HG02759 (cell line): ENCODE measurements around the gene CLDN16.

Experiments
- ATAC-seq: cut with Tn5 transposase; IDR thresholded peaks from one replicate; pipeline ENCODE4 v1.9.1; 2021; ENCODE audit warnings: mild to moderate bottlenecking, moderate library complexity; ENCODE audit not compliant: unreplicated experiment

Gene CLDN16, protein sequence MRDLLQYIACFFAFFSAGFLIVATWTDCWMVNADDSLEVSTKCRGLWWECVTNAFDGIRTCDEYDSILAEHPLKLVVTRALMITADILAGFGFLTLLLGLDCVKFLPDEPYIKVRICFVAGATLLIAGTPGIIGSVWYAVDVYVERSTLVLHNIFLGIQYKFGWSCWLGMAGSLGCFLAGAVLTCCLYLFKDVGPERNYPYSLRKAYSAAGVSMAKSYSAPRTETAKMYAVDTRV

DNA sequence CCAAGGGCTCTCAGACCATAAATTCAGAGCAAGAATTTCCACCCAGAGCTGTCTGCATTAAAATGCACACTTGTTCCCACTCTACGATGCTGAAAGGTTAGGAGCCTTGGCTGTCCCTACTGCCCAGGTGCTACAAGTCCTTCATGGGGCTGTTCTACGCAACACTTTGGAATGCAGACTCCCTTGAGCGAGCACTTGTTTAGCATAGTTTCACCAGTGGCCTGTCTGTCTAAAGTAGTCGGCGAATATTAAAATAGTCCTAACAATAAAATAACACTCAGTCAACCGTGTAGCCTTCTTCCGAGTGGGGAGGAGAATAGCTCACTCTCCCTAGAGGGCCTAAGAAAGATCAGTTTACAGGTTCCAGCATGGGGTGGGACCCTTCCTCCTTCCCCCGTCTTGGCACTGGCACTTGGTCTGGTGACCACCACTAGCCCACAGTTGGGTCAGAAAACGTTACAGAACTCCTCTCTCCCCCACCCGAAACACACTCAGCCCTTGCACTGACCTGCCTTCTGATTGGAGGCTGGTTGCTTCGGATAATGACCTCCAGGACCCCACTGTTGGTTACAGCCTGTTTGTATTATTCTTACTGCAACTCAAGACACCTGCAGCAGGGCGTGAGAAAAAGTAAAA lies at the start of gene CLDN16:
Gene CLDN16 (plus strand): TSS at position 586 of the 636 bp plus-strand sequence. CDS start 167 bp downstream, outside the sequence.
- no peak for ATAC-seq

DNA sequence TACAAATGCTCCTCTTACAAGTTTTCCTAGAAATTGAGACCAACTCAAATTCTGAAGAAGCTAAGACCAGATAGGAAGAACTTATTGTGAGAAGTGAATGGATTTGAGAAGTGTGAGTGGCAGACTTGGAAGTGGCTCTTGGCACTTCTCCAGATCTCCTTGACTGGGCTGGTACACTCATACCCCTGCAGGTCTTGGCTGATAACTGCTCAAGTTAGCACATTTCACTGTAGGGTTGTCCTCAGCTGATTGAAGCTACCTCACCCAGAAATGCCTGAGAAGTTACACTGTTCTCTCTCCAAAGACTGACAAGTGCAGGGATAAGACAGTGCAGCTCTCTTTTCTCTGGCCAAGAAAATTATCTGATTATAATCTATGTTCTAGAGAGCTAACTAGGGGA lies 49.2 kb upstream of the CLDN16 start:
- ATAC-seq, result no peak

DNA sequence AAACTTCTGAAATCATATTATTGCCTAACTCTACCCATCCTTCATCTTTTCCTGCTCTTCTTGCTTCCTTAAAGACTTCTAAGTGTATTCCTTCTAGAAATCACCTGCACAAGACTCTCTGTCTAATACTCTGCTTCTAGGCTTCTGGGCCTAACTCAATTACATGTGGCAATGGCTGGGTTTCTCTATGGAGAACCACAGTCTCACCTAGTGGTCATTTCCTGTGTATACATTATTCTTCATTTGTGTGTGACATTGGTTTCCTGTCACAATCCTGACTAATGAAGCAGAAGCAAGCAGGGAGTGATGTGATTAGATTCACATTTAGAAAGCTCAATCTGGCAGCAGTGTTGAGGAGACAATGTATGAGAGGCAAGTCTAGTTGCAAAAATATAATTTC lies 48.8 kb upstream of the CLDN16 start:
- ATAC-seq, result no peak

DNA sequence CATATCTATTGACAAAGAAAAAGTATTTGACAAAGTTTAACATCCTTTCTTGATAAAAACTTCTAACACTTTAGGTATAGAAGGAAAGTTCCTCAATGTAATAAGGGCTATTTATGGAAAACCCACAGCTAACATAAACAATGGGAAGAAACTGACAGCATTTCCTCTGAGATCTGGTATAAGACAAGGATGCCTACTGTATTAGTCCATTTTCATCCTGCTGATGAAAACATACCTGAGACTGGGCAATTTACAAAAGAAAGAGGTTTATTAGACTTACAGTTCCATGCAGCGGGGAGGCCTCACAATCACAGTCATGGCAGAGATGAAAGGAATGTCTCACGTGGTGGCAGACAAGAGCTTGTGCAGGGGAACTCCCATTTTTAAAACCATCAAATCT lies 47.9 kb upstream of the CLDN16 start:
- no peak for ATAC-seq

DNA sequence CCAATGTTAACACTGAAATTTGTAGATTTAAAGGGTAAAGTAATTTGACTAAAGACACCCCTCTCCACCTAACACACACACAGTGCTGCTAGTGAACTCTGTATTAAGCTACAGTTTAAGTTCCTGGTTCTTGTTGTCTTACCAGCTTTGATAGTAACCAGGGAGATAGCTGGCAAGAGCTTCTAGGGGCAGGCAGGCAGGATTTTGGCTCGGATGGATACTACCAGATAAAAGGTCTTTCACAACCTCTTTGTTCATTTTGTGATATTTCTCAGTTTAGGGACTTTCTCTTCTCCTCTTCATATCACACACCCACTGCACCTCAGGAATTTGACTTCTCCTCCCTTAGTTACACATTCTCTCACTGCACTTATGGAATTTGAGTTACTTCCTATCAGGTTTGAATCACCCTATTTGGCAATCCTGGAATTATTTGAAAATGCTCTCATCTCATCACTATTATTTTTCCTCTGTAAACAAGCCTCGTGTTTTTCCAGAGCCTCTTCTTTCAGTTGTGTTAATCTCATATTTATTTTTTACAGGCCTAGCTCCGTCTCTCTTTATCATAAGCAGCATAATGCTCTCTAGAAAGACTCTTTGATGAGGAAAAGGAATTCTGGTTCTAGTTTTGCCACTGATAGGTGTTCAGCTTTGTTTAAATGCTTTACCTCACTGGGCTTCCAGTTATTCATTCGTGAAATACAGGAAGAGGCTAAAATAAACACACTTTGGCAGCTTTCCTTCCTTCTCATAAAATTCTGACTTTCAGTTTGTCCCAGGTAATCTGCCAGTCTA lies 42.7 kb upstream of the CLDN16 start:
- no peak for ATAC-seq

DNA sequence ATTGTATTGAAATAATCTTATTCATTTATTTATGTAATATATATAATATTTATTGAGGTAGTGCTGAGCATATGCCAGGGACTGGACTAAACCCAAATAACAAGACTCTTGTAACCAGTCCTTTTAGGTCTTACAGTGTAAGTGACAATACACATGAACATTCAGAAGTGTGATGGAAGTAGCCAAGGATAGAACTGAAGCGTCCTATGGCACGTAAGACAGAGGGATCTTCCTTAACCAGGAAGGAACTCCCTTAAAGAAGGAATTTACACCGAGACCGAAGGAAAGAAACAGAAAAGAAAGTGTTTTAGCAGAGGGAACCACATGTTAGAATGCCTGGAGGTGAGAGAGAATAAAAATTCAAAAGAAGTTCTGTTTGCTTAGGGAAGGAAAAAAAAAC lies 42.1 kb upstream of the CLDN16 start:
- no peak for ATAC-seq

DNA sequence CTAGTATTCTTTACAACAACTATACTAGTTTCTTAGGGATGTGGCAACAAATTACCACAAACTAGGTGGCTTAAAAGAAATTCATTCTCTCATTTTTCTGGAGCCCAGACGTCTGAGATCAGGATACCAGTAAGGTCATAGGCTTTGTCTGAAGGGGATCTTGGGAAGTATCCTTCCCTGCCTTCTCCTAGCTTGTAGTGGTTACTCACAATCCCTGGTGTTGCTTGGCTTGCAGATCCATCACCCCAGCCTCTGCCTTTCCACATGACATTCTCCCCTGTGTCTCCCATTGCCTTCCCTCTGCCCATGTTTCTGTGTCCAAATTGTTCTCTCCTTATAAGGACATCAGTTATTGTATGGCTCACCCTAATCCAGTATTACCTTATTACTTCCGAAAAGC lies 41.4 kb upstream of the CLDN16 start:
- no peak for ATAC-seq

DNA sequence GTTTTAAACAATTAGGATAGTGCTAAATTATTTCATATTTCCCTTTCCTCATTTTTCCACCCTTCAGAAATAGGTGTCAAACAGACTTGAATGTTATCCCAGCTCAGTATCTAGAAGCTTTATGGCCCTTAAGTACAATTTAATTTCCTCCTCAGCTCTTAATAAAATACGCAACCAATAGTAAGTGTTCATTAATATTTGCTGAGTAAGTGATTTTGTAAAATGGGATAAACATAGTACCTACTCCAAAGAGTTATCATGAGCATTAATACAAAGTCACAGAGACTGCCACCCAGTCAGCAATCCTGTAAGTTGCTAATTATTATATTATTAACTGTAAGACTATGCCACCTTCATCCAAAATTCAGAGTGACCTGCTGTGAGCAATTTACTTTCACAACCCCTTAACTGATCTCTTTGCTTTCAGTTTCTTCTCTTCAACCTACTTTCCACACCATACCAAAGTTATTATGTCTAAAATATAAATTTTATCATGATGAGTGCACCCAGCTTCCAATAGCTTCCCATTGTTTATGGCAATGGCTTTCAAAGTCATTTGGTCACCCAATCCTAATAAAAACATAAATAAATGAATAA lies 35.0 kb upstream of the CLDN16 start:
- no peak for ATAC-seq

DNA sequence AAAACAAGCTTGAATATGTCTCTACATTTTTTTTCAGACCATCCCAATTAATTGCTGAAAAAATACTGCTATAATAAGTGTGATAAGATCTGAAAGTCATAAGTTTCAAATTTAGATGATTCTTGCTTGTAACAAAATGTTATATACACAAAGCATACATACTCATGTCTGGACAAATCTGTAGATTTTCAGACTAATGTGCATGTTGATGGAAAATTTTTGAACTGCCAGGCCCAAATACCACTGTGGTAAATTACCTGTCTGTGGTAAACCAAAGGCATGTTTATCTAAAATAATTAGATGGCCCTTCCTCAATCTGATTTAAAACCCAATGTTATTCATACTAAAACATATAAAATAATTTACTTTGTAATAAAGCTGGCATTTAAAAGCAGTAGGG lies 31.7 kb upstream of the CLDN16 start:
- no peak for ATAC-seq

DNA sequence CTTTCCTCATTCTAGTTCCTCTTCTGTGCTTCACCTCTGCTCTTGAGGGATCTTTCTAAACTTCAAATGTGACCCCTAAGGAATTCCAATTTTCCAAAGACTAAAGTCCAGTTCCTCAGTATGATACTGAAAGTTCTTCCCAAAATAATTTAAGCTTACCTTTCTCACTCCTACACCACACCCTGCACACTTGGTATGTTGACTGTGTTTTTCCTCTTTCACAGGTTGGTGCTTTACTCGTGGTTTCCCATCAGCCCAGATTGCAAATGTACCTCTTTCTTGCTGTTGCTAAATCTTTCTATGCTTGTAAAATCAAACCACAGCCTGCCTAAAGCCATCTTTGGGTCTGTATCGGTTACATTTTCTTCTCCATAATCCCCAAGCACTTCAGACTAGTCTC lies 30.5 kb upstream of the CLDN16 start:
- ATAC-seq, result no peak

DNA sequence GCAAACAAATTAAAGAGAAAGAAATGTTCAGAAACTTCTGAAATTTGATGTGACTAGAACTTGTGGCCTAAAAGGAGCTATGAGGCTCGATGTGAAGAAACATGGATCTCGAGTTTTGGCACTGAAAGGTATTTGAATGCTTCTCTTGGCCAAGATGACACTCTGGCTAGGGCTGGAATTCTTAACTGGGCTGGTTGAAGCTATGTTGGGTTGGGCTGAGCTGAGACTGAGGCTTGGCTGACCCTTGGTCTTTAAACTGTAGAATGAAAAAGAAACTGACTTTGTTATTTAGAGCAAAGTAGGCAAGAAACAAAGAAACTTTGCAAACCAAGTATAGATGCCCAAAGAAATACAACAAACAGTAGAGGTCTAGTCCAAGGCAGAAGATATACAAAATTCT lies 28.1 kb upstream of the CLDN16 start:
- no peak for ATAC-seq

DNA sequence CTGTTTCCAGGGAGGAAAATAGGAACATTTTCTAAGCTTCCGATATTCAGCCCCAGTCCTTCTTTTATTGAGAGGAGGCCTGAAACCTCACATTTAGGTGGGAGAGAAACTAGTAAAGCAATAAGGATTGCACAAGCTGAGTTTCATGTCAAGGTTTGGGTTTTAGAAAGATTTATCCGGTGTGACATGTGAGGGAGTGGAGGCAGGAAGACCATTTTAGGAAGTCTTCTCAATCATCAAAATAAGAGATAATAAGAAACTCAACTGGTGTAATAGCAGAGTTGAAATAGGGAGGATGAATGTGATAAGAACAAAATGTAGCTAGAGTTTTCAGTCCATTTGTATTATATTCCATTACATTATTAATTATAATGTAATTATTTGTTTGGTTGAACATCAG lies 27.7 kb upstream of the CLDN16 start:
- ATAC-seq, result no peak

DNA sequence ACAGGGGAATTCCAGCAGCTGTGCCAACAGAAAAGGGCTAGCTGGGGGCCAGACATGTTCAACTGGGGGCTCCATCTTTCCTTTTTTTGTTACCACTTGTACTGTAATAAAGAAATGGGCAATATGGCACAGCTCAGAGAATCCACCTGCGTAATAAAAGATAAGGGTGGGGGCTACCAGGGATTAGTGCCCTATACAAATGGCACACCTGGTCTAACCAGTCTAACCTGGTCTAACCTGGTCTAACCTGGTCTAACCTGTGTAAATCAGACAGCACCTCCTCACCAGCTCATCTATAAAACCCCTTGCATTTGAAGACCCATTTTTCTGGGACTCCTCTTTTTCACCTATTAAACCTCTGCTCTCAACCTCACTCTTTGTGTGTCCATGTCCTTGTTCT lies 26.2 kb upstream of the CLDN16 start:
- ATAC-seq, result no peak

DNA sequence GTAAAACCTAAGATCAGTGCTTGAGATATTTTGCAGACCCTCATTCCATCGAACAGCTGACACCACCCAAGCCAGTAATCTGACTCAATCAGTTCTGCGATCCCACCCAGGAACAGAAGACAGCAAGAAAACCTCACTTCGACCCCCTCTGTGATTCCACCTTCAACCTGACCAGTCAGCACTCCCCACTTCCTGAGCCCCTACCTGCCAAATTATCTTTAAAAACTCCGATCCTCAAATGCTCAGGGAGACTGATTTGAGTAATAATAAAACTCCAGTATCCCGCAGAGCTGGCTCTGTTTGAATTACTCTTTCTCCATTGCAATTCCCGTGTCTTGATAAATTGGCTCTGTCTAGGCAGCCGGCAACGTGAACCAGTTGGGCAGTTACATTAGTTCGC lies 25.7 kb upstream of the CLDN16 start:
- no peak for ATAC-seq

DNA sequence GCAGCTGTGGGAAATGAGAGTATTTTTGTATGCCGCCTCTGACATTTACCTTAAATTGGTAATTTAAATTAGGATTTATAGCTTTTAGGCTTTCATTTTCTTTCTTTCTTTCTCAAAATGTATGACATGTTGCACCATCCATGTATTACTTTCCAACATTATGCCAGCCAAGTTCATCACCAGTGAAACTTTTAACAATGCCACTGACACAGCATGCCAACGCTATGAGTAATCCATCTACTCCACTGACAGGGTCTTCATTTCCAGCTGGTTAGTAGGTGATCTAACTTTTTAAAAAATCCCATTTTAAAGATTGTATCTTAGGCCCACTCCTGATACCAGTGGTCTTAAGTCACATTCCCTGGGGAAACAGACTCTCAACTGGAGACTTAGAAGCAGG lies 21.8 kb upstream of the CLDN16 start:
- no peak for ATAC-seq

DNA sequence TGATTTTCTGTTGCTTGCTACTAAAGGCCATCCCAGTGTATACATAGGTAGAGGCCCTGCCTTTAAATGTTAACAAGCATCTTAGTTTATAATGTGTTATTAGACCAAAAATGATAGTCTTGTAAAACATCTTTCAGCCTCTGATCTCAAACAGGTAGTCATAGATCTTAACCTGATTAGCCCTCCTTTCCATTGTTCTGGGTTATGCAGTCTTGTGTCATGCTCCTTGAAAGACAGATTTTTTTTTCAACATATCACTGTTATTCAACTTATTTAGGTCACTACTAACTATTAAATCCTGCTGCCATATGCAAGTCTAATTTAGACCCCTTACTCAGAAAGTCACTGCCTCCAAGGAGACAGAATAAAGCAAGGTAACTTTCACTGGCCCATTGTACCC lies 19.1 kb upstream of the CLDN16 start:
- no peak for ATAC-seq

DNA sequence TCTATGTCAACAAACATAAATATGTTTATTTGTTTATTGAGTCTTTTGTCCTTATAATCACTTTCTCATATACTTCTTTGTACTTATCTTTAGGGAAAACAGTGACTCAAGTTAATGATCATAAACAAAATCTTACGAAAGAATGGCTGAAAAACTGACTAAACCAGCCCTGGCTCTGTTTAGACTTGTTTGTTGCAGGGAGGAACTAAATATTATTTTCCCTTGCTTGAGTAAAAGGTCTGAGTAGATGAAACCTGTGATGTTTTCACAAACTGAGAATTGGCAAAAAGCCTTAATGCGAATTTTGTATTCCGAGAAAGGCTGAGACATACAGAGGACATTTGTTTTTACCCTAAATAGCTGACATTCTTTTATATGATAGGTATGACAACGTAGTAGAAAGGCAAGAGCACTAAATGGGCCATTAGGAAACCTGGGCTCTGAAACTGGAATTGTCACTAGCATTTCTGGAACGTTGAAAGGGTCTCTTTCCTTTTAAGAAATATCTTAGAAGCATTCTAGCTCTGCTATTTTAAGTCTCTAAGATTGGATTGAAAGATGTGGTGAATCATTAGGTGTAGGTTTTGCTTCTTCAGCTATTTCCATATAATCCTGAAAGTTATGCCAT lies 18.2 kb upstream of the CLDN16 start:
- no peak for ATAC-seq

DNA sequence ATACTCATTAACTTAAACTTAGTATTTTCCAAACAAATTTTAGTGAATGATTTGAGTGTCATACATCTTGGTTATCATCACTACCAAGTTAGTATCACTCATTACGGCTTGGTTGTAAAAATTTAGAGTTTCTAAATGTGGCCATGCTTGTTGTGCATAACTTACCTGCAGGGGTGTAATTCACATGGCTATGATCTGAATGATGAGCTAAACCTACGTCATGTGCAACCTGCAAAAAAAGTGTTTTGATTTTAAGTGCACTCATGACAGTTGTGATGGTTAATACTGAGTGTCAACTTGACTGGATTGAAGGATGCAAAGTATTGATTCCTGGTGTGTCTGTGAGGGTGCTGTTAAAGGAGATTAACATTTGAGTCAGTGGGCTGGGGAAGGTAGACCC lies 17.6 kb upstream of the CLDN16 start:
- ATAC-seq, result no peak

DNA sequence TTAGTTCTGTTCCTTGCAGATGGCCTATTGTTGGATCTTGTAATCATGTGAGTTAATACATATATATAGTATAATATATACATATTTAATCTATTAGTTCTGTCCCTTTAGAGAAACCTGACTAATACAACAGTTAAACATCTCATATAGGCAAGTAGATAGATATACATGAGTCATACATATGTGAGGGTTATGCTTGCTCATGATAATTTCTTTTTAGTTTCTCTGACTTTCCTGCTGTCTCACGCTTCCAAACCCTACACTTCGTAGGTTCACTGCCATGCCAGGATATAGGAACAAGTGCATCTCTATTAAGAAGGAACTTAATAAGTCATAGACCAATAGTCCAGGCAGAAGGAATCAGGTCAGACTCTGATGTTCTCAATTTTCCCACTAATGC lies 16.8 kb upstream of the CLDN16 start:
- no peak for ATAC-seq

DNA sequence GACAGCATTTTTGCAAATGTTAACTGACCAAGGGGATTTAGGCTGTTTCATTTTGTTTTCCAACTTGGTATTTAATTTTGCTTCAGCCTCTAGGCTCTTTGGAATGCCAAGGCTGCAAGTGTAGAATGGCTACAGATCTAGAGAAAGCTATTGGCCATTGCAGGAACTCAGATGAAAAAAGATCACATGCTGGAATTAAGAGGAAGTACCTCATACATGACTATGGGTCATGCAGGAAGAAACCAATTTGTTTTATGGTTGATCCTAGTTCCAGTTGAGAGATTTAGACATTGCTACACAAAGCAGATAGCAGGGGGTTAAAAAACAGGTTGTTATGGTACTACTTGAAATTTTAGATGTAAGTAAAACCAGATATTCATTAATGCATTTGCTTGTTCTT lies 12.7 kb upstream of the CLDN16 start:
- ATAC-seq, result no peak

DNA sequence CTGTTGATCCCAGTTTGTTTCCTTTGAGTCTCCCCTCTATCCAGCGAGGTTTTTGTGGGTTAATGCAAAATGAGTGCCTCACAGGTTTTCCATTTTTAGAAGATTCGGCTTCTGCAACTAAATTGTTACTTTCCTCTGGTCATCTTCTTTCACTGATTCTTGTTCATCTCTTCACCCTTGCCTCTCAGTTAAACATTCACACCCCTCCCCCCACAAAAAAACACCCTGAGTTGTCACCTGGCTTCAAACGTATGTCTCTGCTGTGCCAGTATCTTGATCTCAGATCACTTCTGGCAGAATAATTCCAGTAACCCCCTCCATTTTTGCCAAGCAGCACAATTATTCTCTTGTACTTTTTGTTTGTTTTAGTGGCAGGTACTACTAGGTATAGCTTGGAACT lies 12.3 kb upstream of the CLDN16 start:
- ATAC-seq, result no peak
